HG03103 (cell line): Measurements from ENCODE around the gene COIL.

Experiments
- ATAC-seq: cut with Tn5 transposase; IDR thresholded peaks from one replicate; pipeline ENCODE4 v1.9.1; 2021; ENCODE audit warnings: low read depth; ENCODE audit not compliant: unreplicated experiment

COIL gene

GRCh38 chr17:56937687-56938086 lies 23.2 kb downstream of the COIL start:
- ATAC-seq: no peak

GRCh38 chr17:56936697-56937322 lies 24.0 kb downstream of the COIL start:
- no peak for ATAC-seq

- ATAC-seq: no peak
These were observed 25.4 kb downstream of the COIL start for GRCh38 chr17:56935461-56935860.

GRCh38 chr17:56934280-56934679 lies 26.6 kb downstream of the COIL start:
- no peak for ATAC-seq

GRCh38 chr17:56933868-56934267 lies 27.0 kb downstream of the COIL start:
- no peak for ATAC-seq

- no peak for ATAC-seq
These were observed 27.6 kb downstream of the COIL start for GRCh38 chr17:56933151-56933745.

GRCh38 chr17:56930739-56931337 lies 30.0 kb downstream of the COIL start:
- ATAC-seq: no peak

GRCh38 chr17:56929362-56929969 lies 31.4 kb downstream of the COIL start:
- no peak for ATAC-seq

GRCh38 chr17:56928586-56928985 lies 32.3 kb downstream of the COIL start:
- no peak for ATAC-seq

- no peak for ATAC-seq
These were observed 34.1 kb downstream of the COIL start for GRCh38 chr17:56926704-56927103.

GRCh38 chr17:56926270-56926669 lies 34.6 kb downstream of the COIL start:
- ATAC-seq: no peak

- ATAC-seq: no peak
These were observed 35.8 kb downstream of the COIL start for GRCh38 chr17:56925088-56925487.

GRCh38 chr17:56919717-56920116 lies 41.1 kb downstream of the COIL start:
- ATAC-seq: no peak

- no peak for ATAC-seq
These were observed 41.9 kb downstream of the COIL start for GRCh38 chr17:56918916-56919315.

- no peak for ATAC-seq
These were observed 43.1 kb downstream of the COIL start for GRCh38 chr17:56917559-56918296.

GRCh38 chr17:56914581-56915273 lies 46.1 kb downstream of the COIL start:
- no peak for ATAC-seq

- peak; percentile 59 for ATAC-seq
These were observed 46.8 kb downstream of the COIL start, which contains the start of gene TRIM25 for GRCh38 chr17:56913867-56914580. Gene TRIM25, minus strand, starts transcription at chr17:56914049. Its CDS starts 61 bp downstream, at chr17:56913988.

GRCh38 chr17:56913353-56913866 lies 47.4 kb downstream of the COIL start:
- peak; percentile 32 for ATAC-seq

- ATAC-seq: no peak
These were observed 47.9 kb downstream of the COIL start for GRCh38 chr17:56913000-56913311.
